Activated CD4-positive, alpha-beta T cell treated with anti-CD3 and anti-CD28 coated beads, Interleukin-10, Interleukin-2, amounts not matched to agents 100 ng/mL and 50 ng/mL, durations not matched to agents 16 hours and 8 hours (primary cell): ENCODE results near the gene MIS18A.
"Not testable (repeated sequence)": the region's sequence is repeated elsewhere in the genome, so short reads cannot be mapped to it uniquely, and the experiment has no call there.

ENCODE experiments used
- DNase-seq: peaks from one replicate; pipeline ENCODE4 v3.0.0-alpha.2; 2020

Gene MIS18A, protein sequence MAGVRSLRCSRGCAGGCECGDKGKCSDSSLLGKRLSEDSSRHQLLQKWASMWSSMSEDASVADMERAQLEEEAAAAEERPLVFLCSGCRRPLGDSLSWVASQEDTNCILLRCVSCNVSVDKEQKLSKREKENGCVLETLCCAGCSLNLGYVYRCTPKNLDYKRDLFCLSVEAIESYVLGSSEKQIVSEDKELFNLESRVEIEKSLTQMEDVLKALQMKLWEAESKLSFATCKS

DNA sequence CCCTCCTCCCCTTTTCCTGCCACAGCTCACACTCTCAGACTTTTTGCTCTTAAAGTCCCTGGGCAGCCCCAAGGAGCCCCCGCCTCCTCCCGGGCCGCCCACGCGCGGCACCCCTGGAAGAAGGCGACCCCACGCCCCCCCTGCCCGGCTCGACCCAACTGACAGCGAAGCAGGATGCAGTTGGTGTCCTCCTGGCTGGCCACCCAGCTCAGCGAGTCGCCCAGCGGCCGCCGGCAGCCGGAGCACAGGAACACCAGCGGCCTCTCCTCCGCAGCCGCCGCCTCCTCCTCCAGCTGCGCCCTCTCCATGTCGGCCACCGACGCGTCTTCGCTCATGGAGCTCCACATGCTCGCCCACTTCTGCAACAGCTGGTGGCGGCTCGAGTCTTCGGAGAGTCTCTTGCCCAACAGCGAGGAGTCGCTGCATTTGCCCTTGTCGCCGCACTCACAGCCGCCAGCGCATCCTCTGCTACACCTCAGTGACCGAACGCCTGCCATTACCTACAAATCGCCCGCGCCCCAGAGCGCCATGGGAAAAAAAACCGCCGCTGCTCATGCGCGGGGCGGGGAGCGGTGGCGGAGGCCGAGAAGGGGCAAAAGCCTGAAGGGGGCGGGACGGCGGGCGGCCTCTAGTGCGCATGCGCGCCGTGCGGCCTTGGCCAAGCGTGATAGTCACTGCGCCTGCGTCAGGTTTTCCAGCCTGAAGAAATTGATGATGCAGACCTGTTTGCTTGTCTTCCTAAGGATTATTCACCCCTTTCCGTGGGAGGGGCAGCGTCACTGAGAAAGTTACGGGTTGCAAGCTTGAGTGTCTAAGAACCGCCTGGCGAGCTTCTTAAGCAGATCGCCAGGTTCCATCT is at the start of gene MIS18A:
Gene MIS18A (minus strand): TSS at position 532 of the 859 bp plus-strand sequence. CDS start 35 bp downstream, at position 497.
- DNase-seq, result peak; percentile 98

DNA sequence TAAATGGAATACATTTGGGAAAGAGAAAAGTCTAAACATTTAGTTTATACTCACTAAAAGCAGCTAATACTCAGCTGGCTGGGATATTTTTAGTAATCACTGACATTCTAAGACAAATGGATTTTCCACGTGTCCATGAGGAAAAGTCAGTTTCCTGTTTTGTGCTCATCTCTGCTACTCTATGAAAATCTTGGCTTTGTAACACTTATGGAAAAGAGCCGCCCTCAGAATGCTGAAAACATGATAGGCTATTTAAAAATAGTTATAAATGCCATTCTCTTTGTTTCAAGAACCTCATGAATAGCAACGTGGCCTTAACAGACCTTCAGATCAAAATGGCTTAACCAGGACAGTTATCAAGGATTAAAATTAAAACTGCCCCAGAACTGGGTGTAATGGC is 49.7 kb upstream of the MIS18A start:
- DNase-seq, result no peak

DNA sequence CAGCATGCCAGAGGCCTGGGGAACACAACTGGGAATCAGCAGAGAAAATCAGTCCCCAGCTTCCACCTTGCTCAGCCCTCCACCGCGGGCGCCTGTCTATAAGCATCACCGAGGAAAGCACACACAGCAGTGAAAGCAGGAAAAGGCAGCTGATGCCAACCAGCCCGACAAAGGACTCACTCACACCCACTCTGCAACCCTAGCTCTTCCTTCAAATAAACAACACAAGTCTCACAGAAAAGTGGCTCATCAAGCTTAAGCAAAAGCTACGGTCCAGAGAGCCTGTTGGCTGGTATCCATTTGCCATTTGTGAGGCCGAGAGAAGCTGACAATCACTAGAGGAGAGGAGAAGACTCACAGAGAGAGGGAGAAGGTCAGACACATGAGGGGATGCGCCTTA is 46.9 kb upstream of the MIS18A start:
- DNase-seq, result no peak

DNA sequence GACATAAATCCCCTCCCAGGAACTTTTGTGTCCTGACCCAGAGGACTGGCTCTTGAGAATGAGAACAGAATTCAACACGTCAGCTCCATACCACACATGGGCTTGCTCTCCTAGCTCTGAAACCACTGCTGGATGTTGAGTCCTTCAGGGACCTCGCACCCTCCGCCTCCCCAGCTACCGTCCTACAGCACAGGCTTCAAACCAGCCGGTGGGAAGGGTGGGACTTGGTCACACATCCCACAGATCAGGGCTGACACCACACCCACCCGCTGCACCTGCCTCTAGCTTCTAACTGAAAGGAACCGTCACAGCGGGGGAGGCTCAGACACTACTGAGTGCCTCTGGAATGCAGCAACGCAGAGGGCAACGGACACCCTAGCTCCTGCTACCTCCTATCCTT is 43.8 kb upstream of the MIS18A start:
- no peak for DNase-seq

DNA sequence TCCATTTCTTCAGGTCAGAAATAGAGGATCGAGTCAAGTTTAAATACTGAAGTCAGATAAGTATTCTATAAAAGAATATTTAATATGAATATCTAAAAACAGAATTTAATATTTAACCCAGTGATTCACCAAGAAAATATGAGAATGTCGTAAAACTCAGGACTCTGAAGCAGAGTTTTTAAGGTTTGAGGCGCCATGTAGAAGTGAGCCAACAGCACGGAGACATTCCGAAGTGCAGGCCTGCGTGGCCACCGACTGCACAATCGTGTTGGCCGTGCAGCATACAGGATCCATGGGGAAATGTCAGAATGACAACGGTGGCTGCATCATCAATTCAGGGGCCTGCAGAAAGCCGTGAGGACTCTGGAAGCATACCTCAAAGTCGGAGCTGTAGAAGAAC is 43.3 kb upstream of the MIS18A start:
- no peak for DNase-seq

DNA sequence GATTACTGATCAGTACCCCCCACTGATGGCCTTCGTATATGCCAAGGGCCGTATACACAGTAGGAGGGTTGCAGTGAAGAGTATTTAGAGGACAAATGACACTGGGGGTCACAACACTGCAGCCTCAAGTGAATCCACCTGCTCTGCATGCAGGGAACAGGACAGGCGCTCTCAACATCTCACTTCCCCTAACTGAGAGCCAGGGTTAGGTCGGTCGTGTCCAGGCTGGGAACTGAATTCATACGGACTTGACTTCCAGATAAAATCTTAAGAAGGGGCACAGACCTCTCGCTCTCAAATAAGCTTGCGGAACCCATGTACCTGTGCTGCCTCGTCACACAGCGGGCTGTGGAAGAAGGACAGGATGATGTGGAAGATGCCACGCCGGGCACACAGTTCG is 42.6 kb upstream of the MIS18A start:
- DNase-seq, result no peak

DNA sequence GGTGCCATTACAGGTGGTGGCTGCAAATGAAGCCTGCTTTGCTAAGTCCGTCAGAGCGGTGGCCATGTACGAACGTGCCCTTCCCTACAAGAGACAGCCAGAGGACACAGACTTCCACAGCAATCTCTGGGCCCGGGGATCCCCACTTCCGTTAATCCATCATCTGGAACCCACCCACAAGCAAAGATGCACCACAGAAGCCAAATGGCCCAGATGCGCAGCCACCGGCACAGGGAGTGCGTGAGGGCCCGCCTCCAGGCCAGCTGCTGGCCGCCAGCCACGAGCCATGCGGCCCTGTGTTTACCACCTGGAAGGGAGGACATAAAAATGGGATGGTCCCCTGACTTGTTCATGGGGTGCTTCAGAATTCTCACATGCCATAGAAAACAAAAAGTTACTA is 41.9 kb upstream of the MIS18A start:
- DNase-seq, result no peak

DNA sequence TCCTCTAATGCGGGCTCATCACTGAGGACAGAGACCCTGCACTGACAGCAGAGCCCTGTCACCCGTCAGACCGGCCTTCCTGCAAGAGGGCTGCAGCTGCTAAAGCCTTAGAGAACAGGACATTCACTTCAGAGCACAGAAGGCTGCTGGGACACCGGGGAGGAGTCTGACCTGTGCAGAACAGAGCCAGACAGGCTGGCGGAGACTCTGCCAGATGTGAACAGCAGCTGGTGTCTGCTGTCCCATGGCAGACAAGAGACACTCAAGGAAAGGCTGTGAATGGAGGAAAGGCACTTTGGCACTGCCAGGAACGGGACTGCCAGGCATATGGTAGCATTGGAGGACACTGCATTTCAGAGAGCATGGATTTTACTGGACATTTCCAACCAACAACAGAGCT is 41.2 kb upstream of the MIS18A start:
- no peak for DNase-seq

DNA sequence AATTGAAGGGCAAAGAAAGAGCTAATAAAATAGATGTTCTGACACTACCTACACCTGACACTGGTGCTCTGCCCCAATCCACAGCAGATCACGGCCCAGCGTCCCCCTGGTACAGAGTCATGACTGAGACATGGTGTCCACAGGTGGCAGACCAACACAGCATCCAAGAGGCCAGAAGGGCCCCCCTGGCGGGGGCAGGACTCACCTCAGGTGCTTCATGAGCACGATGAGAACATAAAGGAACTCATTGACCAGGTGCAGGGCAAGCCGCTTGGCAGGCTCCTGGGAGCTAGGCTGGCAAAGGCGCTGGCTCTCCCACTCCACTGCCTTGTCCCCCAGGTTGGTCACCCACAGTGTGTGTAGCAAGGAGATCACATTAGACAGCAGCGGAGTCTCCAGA is 40.2 kb upstream of the MIS18A start:
- no peak for DNase-seq

DNA sequence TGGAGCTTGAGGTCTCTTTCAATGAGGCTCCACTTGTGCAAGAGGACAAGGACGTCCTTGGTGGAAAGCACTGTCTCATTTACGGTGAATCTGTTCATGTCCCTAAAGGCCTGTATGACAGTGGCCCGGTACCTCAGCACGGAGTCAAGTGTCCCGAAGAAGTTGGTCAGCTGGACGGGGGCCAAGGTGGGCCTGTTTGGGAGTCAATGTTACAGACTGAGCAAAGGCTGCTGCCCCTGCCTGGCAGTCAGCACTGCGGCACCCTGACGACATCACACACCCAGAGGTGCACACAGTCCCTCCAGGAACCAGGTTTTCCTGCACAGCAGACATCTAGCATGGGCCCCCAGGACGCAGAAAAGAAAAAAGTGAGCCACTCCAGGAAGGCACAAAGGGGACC is 38.9 kb upstream of the MIS18A start:
- no peak for DNase-seq

DNA sequence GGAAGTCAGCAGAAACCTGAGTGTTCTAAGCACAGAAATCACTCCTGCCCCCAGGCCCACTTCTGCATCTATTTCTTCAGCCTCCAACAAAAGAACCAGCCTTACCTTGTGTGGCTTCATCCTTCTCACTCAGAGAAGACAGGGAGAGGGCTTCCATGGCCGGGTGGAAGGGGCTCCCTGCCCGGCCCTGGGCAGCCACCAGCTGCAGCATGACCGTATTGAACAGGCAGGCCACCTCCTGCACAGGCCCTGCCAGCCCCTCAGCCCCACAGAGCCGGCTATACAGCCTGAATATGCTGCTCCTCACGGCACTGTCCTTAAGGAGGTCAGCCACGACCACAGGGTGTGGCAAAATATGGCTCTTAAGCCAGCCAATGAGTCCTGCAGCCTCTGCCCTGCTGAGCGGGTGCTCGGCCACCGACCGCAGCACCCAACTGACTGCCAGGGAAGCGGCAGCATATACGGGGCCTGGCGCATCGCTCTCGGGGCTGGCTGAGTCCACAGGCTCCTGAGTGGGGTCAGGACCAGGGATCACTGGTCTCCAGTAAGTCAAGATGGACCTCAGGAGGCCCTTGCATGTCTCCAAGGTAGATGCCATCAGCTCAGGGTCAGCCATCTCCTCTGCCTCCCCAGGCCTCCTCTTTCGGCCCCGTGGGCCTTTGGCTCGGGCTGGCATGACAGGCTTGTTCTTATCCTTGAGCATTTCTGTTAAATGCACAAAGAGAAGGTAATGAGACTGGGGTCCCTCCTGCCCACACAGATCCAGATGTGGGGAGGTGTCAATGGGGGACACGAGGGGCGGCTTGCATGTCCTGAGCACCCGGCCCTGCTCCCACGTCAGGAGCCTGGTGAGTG is 37.7 kb upstream of the MIS18A start:
- DNase-seq, result no peak

DNA sequence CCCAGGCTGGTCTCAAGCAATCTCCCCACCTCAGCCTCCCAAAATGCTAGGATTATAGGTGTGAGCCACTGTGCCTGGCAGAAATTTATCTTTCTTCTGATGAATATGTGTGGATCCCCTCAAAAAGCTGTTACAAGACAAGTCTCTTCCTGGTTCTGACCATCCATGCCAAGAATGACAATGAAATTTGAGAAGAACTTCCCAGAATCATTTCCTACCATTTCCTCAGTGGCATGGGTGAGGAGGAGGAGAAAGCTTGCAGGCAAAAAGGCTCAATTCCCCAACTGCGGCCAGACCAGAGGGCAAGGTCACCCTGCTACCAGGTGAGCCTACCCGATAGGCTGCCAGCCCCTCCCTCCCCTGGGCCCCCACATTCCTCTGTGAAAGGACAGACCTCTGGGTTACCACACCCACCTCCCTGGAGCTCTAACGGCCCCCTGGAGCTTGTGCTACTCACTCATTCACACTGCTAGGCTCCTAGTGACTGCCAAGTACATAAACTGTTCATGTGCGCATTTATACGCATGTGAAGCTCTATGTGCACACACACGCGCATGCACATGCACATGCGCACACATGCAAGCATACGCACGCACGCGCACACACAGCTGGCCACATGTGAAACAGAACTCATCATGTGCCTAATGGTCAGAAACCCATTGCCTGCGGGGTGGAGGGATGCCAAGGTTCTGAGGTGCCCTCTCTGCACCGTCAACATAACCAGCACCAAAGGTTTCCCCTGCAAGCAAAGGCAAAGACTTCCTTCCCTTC is 36.8 kb upstream of the MIS18A start:
- DNase-seq, result no peak

DNA sequence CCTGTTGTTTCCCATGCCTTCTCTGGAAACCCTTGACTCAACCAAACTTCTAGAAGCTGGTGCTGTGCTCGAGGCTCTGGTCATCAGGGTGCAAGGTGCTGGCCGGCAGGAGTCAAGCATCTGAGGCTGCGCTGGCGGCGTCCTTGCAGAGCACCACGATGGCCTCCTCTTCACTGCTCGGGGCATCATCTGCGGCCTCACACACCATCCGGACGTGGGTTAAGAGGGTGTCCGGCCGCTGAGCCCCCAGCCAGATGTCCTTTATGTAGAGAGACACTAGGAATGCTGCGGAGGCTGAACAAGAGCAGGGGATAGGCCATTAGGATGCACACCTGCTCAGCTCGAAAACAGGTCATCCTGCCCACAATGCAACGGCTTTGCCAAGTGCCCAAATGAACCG is 36.0 kb upstream of the MIS18A start:
- no peak for DNase-seq

DNA sequence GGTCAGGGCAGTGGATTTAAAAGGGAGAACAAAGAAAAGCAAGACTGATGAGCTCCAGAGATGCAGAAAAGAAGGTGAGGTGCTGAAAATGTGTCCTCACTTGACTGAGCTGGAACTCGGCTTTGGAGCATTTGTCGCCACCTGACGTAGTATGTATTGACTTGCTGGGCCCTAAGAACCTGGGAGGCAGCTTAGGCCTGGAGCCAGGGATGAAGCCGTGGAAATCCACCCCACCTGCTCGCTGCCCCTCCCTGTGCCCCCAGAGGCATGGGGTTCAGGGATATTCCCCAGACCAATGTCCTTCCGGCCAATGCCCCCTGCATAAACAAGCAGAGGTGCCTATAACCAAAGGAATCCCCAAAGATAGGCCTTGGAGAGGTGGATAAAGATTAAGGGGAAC is 34.1 kb upstream of the MIS18A start:
- no peak for DNase-seq

DNA sequence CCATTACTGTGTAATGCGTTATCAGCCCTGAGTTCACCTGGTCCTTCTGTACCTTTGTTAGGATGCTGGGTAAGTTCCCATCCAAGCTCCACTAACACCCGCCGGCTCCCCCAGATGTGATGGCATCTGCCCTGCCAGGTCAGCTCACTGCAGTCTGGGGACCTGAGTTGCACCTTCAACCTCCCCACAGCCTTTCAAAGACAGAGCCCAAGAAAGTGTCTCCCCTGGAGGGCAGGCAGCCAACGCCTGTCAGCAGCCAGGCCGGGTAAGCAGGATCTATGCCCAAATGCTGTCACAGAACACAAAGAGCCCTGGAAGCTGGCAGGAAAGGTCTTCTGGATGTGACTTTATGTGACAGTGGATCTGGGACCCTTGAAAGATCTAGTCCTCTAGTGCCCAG is 33.5 kb upstream of the MIS18A start:
- DNase-seq, result no peak

DNA sequence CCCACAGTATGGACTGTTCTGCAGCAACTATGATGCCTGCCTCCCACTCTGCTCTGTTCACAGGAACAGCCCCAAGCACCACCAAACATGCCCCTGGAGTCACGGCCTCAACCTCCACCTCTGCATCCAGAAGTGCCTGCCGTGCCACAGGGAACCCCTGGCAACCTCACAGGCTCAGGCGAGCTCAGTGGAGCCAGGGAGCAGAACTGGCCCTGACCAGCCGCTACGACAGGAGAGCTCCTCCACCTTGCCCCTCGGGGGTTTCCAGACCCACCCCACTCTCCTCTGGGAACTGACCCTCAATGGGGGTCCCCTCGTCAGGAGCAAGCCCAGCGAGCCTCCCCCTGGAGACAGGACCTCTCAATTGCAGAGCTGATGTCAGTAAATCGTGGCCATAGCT is 32.8 kb upstream of the MIS18A start:
- DNase-seq, result no peak

DNA sequence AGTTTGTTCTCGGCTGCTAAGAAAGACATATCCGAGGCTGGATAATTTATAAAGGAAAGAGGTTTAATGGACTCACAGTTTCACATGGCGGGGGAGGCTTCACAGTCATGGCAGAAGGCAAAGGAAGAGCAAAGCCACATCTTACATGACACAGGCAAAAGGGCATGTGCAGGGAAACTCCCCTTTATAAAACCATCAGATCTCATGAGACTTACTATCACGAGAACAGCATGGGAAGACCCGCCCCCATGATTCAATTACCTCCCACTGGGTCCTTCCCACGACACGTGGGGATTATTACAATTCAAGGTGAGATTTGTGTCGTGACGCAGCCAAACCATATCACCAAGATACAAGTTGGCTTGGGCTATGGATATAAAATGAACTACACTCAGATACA is 32.1 kb upstream of the MIS18A start:
- DNase-seq, result not testable (repeated sequence)

DNA sequence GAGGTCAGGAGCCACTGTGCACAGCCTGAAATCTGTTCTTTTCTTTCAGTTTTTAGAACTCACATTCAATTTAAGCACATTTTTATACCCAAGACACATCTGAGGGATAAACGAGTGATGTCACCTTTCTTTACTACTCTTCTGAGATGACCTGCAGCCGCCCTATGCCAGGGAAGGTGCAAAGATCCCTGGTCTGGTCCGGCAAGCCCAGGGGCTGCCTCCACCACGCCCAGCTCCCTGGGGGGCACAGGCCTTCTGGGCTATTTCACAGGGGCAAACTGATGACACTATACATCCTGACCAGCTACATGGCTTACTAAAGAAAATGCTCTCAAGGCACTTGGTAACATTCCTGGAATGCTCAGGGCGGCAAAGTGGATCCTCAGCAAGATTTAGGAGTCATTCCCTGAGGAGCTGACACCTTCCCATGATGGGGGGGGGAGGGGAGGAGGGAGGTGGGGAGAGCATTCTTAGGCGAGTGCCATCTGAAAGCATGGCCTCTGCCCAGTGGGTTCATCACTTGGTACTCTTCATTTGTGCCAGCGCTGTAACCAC is 31.1 kb upstream of the MIS18A start:
- DNase-seq, result no peak

DNA sequence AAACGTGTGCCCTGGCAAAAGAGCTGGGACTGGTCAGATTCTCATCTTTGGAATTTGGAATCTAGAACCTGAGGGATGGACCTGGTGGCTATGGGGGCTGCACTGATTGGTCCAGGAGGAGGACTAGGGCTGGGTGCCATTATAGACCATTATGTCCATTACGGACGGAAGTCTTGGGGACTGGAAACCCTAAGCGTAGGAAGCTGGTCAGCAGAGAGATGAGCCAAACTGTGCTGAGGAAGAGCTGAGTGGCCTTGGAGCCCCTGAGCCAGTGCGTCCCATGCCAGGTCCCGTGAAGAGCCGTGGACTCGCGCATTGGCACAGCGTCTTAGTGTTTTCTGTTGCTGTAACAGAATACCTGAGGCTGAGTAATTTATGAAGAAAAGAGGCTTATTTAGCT is 29.8 kb upstream of the MIS18A start:
- no peak for DNase-seq

DNA sequence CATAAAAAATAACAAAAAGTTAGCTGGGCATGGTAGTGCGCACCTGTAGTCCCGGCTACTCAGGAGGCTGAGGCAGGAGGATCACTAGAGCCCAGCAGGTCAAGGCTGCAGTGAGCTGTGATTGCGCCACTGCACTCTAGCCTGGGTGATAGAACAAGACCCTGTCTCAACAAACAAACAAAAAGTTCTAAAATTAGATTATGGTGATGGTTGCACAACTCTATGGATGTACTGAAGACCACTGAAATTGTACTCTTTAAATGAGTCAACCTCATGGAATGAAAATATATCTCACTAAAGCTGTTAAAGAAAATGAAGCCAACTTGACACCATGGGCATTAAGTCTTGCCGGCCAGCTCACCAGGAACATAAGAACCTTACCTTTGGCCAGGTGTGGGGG is 28.9 kb upstream of the MIS18A start:
- DNase-seq, result no peak

DNA sequence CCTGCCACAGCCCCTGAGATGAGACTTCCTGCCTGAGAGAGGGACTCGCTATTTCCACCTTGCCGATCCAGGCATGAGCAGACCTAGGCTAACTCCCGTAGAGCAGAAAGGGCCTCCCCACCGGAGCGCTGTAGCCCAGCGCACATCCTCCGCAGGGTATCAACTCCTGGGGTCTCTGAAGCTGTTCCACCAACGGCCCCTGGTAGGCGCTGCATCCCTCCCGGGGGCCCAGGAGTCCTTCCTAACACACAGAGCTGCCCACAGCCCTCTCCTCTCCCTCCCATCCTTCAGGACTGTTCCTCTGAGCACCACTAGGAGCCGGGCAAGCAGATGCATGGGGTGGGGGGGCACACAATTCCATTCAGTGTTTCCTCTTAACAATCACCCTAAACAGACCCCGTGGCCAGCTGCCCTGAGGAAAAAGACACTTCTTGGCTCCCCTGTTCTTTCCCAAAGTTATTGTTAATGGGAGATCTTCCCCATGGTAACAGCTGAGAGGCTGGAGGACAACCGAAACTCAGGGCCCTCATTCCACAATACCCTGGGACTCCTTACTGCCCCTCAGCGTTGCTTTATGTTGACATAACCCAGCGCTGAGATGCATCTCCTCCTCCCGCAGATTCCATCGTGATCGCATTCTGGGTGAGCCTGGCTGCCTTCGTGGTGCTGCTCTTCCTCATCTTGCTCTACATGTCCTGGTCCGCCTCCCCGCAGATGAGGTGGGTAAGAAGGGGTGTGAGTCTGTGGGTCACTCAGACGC is 27.4 kb upstream of the MIS18A start:
- DNase-seq, result no peak

DNA sequence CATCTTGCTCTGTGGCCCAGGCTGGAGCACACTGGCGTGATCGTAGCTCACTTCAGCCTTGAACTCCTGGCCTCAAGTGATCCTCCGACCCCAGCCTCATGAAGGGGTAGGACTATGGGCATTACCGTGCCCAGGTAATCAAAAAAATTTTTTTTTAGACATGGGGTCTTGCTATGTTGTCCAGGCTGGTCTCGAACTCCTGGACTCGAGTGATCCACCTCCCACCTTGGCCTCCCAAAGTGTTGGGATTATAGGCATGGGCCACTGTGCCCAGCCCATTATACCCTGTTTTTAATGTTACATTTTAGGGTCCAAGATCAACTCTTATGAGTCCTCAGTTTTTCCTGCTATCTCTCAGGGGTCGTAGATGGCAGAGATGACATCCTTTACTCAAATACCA is 26.1 kb upstream of the MIS18A start:
- DNase-seq, result no peak
